HL-60/S4 treated with retinoic acid at 250 ng/mL for 4 days and 3 days (cell line): ENCODE measurements around the gene TMEM52.

Experiments
- in situ Hi-C: fragments of 300-500 bp; cut with MboI; formaldehyde crosslinking; loops from 2 replicates; pipeline ENCODE4 v1.7.0; 2022; ENCODE audit warnings: low sequenced_read_pairs

The TMEM52 gene

DNA sequence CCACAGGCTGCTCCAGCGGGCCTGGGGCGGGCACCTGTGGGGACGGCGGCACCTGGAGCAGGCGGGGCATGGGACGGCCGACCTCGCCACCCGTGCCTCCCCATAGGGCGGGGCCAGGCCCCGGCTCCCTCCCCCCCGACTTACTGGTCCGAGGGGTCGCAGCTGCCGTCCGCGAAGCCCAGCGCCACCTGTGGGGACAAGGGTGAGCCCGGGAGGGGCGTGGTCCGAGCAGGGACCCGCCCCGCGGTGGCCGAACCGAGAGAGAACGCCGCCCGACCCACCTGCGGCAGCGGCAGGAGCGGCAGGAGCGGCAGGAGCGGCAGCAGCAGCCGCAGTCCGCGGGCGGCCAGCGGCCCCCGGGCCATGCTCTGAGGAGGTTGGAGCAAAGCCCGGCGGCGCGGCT, at the start of gene TMEM52:
Gene TMEM52, minus strand, starts transcription at position 379 of the 403 bp plus-strand sequence. Its CDS starts 14 bp downstream, at position 365.
- in situ Hi-C loops, result no loop called here

DNA sequence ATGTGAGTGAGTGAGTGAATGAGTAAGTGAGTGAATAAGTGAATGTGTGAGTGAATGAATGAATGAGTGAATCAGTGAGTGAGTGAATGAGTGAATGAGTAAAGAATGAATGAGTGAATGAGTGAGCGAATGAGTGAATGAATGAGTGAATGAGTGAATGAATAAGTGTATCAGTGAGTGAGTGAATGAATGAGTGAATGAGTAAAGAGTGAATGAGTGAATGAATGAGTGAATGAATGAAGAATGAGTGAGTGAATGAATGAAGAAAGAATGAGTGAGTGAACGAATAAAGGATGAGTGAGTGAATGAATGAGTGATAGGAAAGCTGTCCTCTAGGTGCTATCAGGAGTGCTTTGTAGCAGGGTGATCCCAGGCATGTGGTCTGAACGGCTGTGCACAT, 48.8 kb upstream of the TMEM52 start:
- in situ Hi-C loops, result loop anchor here (10.0 to 25.0 kb wide), 2 partner anchors 77 to 394 kb away; no protein-coding TSS in a partner anchor

GRCh38 chr1:1967151-1967550, 48.1 kb upstream of the TMEM52 start:
- in situ Hi-C loops, result loop anchor here (10.0 to 25.0 kb wide), 2 partner anchors 78 to 395 kb away; no protein-coding TSS in a partner anchor

DNA sequence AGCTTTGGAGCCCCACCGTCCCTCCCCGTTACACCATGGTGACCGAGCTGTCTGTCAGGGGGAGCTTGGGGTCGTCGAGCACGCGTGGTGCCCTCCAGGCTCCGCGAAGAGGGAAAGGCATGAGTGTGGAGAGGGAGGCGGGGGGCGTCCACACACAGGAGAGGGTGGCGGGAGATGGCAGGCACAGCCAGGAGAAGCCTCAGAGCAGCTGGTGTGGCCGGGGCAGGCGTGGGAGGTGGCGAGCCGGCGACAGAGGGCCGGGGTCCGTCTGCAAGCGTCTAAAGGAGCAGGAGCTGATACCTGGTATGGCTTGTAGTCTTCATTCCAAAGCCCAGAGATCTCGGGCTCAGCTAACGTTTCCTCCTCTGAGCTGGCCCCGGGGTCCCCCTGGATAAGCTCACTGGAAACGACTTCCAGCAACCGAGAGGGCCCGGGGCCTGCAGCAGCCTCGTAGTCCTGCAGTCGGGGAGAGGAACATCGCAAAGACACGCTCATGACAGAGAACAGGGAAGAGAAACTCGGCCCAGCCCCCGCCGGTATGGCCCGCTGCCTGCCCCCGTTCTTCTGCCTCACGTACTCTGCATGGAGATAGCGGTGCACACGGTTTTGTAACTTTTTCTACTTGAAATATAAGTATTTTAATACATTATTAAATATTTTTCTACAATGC, 47.1 kb upstream of the TMEM52 start:
- in situ Hi-C loops, result loop anchor here (10.0 to 25.0 kb wide), 2 partner anchors 79 to 396 kb away; no protein-coding TSS in a partner anchor

GRCh38 chr1:1965546-1965945, 46.5 kb upstream of the TMEM52 start:
- in situ Hi-C loops, result loop anchor here (10.0 to 25.0 kb wide), 2 partner anchors 79 to 397 kb away; no protein-coding TSS in a partner anchor

- in situ Hi-C loops, result loop anchor here (10.0 to 25.0 kb wide), 2 partner anchors 80 to 397 kb away; no protein-coding TSS in a partner anchor
Observed at GRCh38 chr1:1964811-1965210, 45.7 kb upstream of the TMEM52 start.

DNA sequence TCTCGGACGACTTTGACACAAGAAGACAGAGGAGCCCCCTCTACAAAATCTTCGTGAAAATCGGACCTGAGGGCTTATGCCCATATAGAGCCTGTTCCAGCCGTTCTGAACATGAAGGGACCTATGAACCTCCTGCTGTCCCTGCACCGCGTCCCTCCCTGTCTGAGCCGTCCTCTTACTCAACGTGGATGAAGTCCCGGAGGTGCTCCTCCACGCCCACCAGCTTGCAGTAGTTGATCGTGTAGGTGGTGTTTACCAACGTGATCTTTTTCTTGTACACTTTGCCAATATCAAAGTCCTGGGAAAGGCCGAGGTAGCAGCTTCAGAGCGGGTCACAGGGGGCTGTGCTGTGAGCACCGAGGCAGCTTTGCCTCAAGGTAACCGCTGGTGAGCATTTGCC, 44.5 kb upstream of the TMEM52 start:
- in situ Hi-C loops, result loop anchor here (10.0 to 25.0 kb wide), 2 partner anchors 81 to 399 kb away; no protein-coding TSS in a partner anchor

GRCh38 chr1:1962752-1963151, 43.7 kb upstream of the TMEM52 start:
- in situ Hi-C loops, result loop anchor here (10.0 to 25.0 kb wide), 2 partner anchors 82 to 400 kb away; no protein-coding TSS in a partner anchor

- in situ Hi-C loops, result loop anchor here (10.0 to 25.0 kb wide), 2 partner anchors 84 to 402 kb away; no protein-coding TSS in a partner anchor
Observed at GRCh38 chr1:1960480-1961196, 41.6 kb upstream of the TMEM52 start.

DNA sequence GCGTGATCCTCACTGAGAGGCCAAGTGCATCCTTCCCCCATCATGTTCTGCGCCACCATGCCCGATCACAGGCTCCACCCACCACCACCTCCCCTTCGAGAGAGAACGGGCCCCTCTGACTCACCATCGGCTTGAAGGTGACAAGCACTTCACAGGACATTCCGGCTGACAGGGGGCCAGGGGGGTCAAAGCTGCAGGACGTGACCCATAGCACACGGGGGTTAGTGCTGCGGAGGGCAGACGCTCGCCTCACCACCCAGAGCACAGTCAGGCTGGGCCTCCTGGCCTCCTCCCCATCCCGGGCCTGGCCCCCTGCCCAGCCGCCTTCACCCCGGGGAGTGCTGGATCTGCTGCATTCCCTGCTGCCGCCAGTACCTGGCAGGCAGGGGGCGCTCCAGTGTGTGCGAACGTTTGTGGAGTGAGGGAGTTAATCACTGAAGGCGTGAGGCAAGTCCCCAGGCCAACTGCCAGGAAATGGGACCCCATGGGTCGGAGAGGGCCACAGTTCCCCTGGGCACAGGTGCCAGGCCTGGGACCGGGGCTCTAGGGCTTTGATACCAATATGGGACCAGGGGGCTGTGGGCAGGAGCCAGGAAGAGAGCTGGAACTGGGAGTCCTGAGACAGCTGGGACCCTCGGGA, 40.9 kb upstream of the TMEM52 start:
- in situ Hi-C loops, result loop anchor here (10.0 to 25.0 kb wide), 2 partner anchors 85 to 402 kb away; no protein-coding TSS in a partner anchor

GRCh38 chr1:1959459-1959839, 40.4 kb upstream of the TMEM52 start:
- in situ Hi-C loops, result loop anchor here (25.0 kb wide), 1 partner anchor 403 kb away; no protein-coding TSS in a partner anchor

GRCh38 chr1:1958071-1958541, 39.0 kb upstream of the TMEM52 start:
- in situ Hi-C loops, result loop anchor here (25.0 kb wide), 1 partner anchor 404 kb away; no protein-coding TSS in a partner anchor

DNA sequence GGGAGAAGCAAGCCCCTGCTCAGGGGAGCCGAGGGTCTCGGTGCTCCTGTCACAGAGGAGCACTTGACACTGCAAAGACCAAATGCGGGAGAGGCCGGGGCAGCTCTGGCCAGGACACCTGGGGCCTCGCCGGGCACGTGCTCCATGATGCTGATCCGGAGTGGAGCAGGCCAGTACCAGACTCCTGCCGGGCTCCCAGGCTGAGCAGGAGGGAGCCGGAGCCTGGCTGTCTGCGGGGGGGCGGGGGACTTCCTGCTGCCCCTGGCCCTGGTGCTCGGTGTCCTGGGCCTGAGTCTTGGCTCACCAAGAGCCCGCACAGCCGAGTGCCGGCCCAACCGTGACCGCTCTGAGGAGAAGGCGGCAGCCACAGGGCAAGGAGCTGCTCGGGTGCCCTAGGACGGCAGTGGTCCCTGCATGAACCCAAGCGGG, 38.5 kb upstream of the TMEM52 start:
- in situ Hi-C loops, result loop anchor here (25.0 kb wide), 1 partner anchor 405 kb away; no protein-coding TSS in a partner anchor

GRCh38 chr1:1956586-1957532, 37.8 kb upstream of the TMEM52 start:
- in situ Hi-C loops, result loop anchor here (25.0 kb wide), 1 partner anchor 405 kb away; no protein-coding TSS in a partner anchor

- in situ Hi-C loops, result loop anchor here (25.0 kb wide), 1 partner anchor 406 kb away; no protein-coding TSS in a partner anchor
Observed at GRCh38 chr1:1956101-1956500, 37.0 kb upstream of the TMEM52 start.

DNA sequence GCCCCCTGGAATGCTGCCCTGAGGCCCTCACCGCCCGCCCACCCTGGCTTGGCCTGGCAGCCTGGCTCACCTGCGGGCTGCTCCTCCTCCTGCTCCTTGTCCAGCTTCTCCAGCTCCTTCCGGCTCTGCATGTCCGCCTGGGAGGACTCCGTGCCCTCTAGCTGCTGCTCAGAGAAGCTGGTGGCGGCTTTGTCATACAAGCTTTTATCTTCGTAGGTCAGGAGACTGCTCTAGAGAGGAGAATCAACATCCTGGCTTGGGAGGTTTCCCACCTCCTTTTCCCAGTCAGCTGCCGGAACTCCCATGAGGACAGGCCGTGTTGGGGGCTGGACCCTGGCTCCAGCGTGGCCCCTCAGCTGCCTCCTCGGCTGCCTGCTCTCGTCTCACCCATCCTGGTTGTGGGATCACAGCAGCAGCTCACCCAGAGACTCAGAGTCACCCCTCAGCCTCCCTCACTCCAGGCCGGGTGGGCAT, 36.6 kb upstream of the TMEM52 start:
- in situ Hi-C loops, result loop anchor here (25.0 kb wide), 1 partner anchor 407 kb away; no protein-coding TSS in a partner anchor

DNA sequence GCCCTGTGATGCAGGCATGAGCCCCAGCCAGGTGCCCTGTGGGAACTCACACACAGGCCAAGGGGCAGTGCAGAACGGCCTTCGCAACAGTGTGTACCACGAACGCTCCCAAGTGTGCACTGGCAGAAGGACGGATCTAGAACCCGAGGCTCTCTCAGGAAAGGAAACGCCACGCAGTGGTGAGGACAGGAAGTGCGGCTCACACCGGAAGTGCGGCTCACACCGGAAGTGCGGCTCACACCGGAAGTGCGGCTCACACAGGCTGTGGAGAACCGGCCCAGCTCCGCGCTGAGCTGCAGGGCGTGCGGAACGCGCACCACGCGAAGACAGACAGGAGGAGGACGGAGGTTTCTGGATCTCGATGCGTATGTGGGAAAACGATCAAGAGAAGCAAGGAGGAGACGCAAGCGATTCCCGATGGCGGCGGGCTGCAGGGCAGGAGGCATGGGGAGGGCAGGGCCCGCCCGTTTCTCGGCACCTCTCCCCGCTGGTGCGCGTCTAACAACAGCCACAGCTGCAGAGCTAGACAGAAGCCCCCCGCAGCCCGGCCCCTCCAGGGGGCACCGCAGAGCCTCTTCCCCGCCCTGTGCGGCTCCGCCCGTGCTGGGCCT, 35.9 kb upstream of the TMEM52 start:
- in situ Hi-C loops, result loop anchor here (25.0 kb wide), 1 partner anchor 407 kb away; no protein-coding TSS in a partner anchor

DNA sequence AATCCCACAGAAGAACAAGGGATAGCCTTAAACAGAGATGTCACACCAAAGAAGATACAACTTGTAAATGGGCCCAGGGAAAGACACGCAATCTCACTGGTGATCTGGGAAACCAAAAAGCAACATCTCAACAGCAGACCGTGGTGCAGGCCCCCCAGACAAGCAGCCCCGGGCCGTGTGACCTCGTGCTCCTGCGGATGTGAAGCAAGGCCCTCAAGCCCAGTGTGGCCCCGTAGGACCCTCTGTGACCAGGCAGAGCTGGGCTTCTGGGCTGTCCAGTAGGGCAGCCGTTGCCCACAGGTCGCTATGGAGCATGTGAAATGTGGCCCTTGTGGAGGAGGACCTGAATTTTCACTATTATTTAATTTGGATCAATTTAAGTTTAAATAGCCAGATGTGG, 34.9 kb upstream of the TMEM52 start:
- in situ Hi-C loops, result loop anchor here (25.0 kb wide), 1 partner anchor 408 kb away; no protein-coding TSS in a partner anchor

- in situ Hi-C loops, result loop anchor here (25.0 kb wide), 1 partner anchor 411 kb away; no protein-coding TSS in a partner anchor
Observed at GRCh38 chr1:1950940-1951339, 31.9 kb upstream of the TMEM52 start.
